RWPE2 (cell line): ENCODE data around the gene SEMA3G.

Experiments
- ATAC-seq: fragments of 200-7000 bp; cut with Tn5 transposase; 3 replicates; pipeline ENCODE4 v1.9.1; 2021; ENCODE audit warnings: low read depth
- DNase-seq: peaks from one replicate; pipeline ENCODE4 v3.0.0-alpha.2; 2020; ENCODE audit warnings: low spot score
- H3K27ac ChIP-seq: fragments of 450-650 bp; 2 replicates; pipeline ENCODE4 v1.5.1; 2017; ENCODE audit warnings: mild to moderate bottlenecking; ENCODE audit not compliant: poor library complexity, severe bottlenecking
- H3K27me3 ChIP-seq: fragments of 250-450 bp; sonication (Bioruptor Pico); 2 replicates; pipeline ENCODE4 v1.5.1; 2021; ENCODE audit warnings: mild to moderate bottlenecking, moderate library complexity; ENCODE audit not compliant: insufficient read depth, poor library complexity, severe bottlenecking
- H3K36me3 ChIP-seq: fragments of 250-450 bp; sonication (Bioruptor Pico); 2 replicates; pipeline ENCODE4 v1.5.1; 2020; ENCODE audit warnings: low read depth, mild to moderate bottlenecking, moderate library complexity
- H3K4me1 ChIP-seq: fragments of 250-450 bp; sonication (Bioruptor Pico); 2 replicates; pipeline ENCODE4 v1.5.1; 2021; ENCODE audit warnings: mild to moderate bottlenecking, moderate library complexity; ENCODE audit not compliant: insufficient read depth, poor library complexity, severe bottlenecking
- H3K4me3 ChIP-seq: fragments of 250-450 bp; sonication (Bioruptor Pico); 2 replicates; pipeline ENCODE4 v1.5.1; 2021; ENCODE audit warnings: mild to moderate bottlenecking, moderate library complexity; ENCODE audit not compliant: severe bottlenecking
- H3K9me3 ChIP-seq: fragments of 250-450 bp; sonication (Bioruptor Pico); 2 replicates; pipeline ENCODE4 v1.5.1; 2021; ENCODE audit warnings: mild to moderate bottlenecking, moderate library complexity; ENCODE audit not compliant: severe bottlenecking
- CTCF ChIP-seq: fragments of 450-650 bp; IDR thresholded peaks from one replicate; pipeline ENCODE4 v1.5.1; 2017; ENCODE audit warnings: mild to moderate bottlenecking, moderate library complexity; ENCODE audit not compliant: poor library complexity, severe bottlenecking

The SEMA3G gene

GRCh38 chr3:52391096-52391495 lies 53.8 kb downstream of the SEMA3G start:
- no peaks in the 10 kb centered on the region for H3K9me3 ChIP-seq
- H3K36me3 ChIP-seq = no peaks in the 10 kb centered on the region
- no peak overlapping the region for H3K4me3 ChIP-seq
- H3K4me1 ChIP-seq = no peaks in the 10 kb centered on the region
- no peak for TF ChIP-seq CTCF
- no peak for DNase-seq
- no peak for ATAC-seq
- H3K27me3 ChIP-seq = no peaks in the 10 kb centered on the region
- no peak overlapping the region for H3K27ac ChIP-seq

- Histone ChIP-seq H3K9me3 (no peaks in the 10 kb centered on the region), H3K4me3 (no peak overlapping the region), H3K27me3 (no peaks in the 10 kb centered on the region), H3K4me1 (no peaks in the 10 kb centered on the region), H3K36me3 (no peaks in the 10 kb centered on the region), H3K27ac (no peak overlapping the region)
- TF ChIP-seq CTCF = no peak
- no peak; the same call in 2 of the 3 replicates for ATAC-seq
- no peak for DNase-seq
Observed at GRCh38 chr3:52388933-52389332, 56.0 kb downstream of the SEMA3G start.

GRCh38 chr3:52388348-52388821 lies 56.5 kb downstream of the SEMA3G start:
- Histone ChIP-seq H3K36me3 (no peaks in the 10 kb centered on the region), H3K4me3 (no peak overlapping the region), H3K9me3 (no peaks in the 10 kb centered on the region), H3K4me1 (no peaks in the 10 kb centered on the region), H3K27me3 (no peaks in the 10 kb centered on the region), H3K27ac (no peak overlapping the region)
- no peak for TF ChIP-seq CTCF
- ATAC-seq = no peak
- no peak for DNase-seq

- DNase-seq = no peak
- TF ChIP-seq CTCF = no peak
Observed at GRCh38 chr3:52387481-52387880, 57.4 kb downstream of the SEMA3G start.

GRCh38 chr3:52385157-52385556 lies 59.7 kb downstream of the SEMA3G start:
- H3K27me3 ChIP-seq = no peaks in the 10 kb centered on the region
- no peaks in the 10 kb centered on the region for H3K36me3 ChIP-seq
- H3K27ac ChIP-seq = no peak overlapping the region
- H3K4me3 ChIP-seq = no peak overlapping the region
- ATAC-seq (peak; percentile 49; the same call in 1 of the 3 replicates), DNase-seq (no peak)
- TF ChIP-seq CTCF = peak; percentile 38
- no peaks in the 10 kb centered on the region for H3K4me1 ChIP-seq
- H3K9me3 ChIP-seq = no peaks in the 10 kb centered on the region

More at GRCh38 chr3:52387481-52387880, 57.4 kb downstream of the SEMA3G start:
- H3K9me3 ChIP-seq = no peaks in the 10 kb centered on the region
- H3K4me3 ChIP-seq = no peak overlapping the region
- no peaks in the 10 kb centered on the region for H3K36me3 ChIP-seq
- H3K27me3 ChIP-seq = no peaks in the 10 kb centered on the region
- no peaks in the 10 kb centered on the region for H3K4me1 ChIP-seq
- no peak for ATAC-seq
- H3K27ac ChIP-seq = no peak overlapping the region
